Retinal pigment epithelial cell (primary cell): ENCODE measurements around the gene AGMO.
"Not testable (repeated sequence)": the region's sequence is repeated elsewhere in the genome, so short reads cannot be mapped to it uniquely, and the experiment has no call there.

Experiments used
- DNase-seq: peaks from one replicate; pipeline ENCODE4 v3.0.0-alpha.2; 2010; ENCODE audit warnings: low read depth
- H3K4me3 ChIP-seq: 2 replicates; pipeline ENCODE4 v1.5.1; 2011; ENCODE audit warnings: mild to moderate bottlenecking, low read length, control low read depth, moderate library complexity
- CTCF ChIP-seq: conservative IDR thresholded peaks from 2 replicates; pipeline ENCODE4 v1.5.1; 2011; ENCODE audit warnings: low read depth, low read length, control low read depth, inconsistent platforms

The AGMO gene

GRCh38 chr7:15527648-15528047 is 34.2 kb downstream of the AGMO start:
- DNase-seq = no peak
- no peak for TF ChIP-seq CTCF
- H3K4me3 ChIP-seq = no peak overlapping the region

GRCh38 chr7:15525652-15526263 is 36.1 kb downstream of the AGMO start:
- DNase-seq = no peak
- no peak overlapping the region for H3K4me3 ChIP-seq
- no peak for TF ChIP-seq CTCF

- DNase-seq = no peak
- TF ChIP-seq CTCF = no peak
- H3K4me3 ChIP-seq = no peak overlapping the region
These were observed 37.7 kb downstream of the AGMO start for GRCh38 chr7:15524077-15524476.

- not testable (repeated sequence) for H3K4me3 ChIP-seq, DNase-seq
These were observed 44.0 kb downstream of the AGMO start for GRCh38 chr7:15517865-15518264.

GRCh38 chr7:15515252-15515651 is 46.6 kb downstream of the AGMO start:
- no peak overlapping the region for H3K4me3 ChIP-seq
- DNase-seq = peak; percentile 14

GRCh38 chr7:15508258-15508657 is 53.6 kb downstream of the AGMO start:
- no peak overlapping the region for H3K4me3 ChIP-seq
- no peak for TF ChIP-seq CTCF
- no peak for DNase-seq

More at GRCh38 chr7:15515252-15515651, 46.6 kb downstream of the AGMO start:
- no peak for TF ChIP-seq CTCF

- H3K4me3 ChIP-seq = no peak overlapping the region
- no peak for TF ChIP-seq CTCF
- no peak for DNase-seq
These were observed 54.1 kb downstream of the AGMO start for GRCh38 chr7:15507708-15508107.
